IMR-90 (cell line): Measurements from ENCODE around the gene CFAP73. TPM values are rescaled to one million over a fixed set of nuclear protein-coding genes. Genes with fewer than 3 reads are reported as not detected.

Source experiments
- ATAC-seq: fragments of 200-7000 bp; cut with Tn5 transposase; 2 replicates; pipeline ENCODE4 v1.9.1; 2020; ENCODE audit warnings: low read depth, mild to moderate bottlenecking, moderate library complexity
- BruUV-seq: library from RNA; stranded (reverse); fragments of 400-500 nt; replicated peaks from 2 replicates; lab custom pipeline; 2021; lab: Mats Ljungman, UMichigan
- CTCF ChIA-PET: fragments of 300-600 bp; formaldehyde crosslinking; extraction: SDS; loops from one replicate; lab custom pipeline; 2021; ENCODE audit warnings: antibody characterized with exemption; lab: Yijun Ruan, JAX
- POLR2A ChIA-PET: fragments of 300-600 bp; sonication (Branson Sonifier 250); formaldehyde crosslinking; loops from one replicate; lab custom pipeline; 2022; ENCODE audit warnings: antibody characterized with exemption; ENCODE audit not compliant: unreplicated experiment; lab: Charles Lee
- DNase-seq: peaks from one replicate; pipeline ENCODE4 v3.0.0; 2013
- H2AFZ ChIP-seq: replicated peaks from 2 replicates; pipeline ENCODE3; 2013; ENCODE audit warnings: low read length, mild to moderate bottlenecking; ENCODE audit not compliant: poor library complexity
- H2AK5ac ChIP-seq: 2 replicates; pipeline ENCODE4 v1.6.1; 2013; ENCODE audit warnings: low read depth, low read length, inconsistent platforms
- H2AK9ac ChIP-seq: replicated peaks from 2 replicates; pipeline ENCODE3; 2013; ENCODE audit warnings: mild to moderate bottlenecking, low read depth, low read length, moderate library complexity; ENCODE audit not compliant: poor library complexity
- H2BK120ac ChIP-seq: 2 replicates; pipeline ENCODE4 v1.6.1; 2013; ENCODE audit warnings: low read depth, low read length, inconsistent platforms
- H2BK15ac ChIP-seq: 3 replicates; pipeline ENCODE4 v1.6.1; 2013; ENCODE audit warnings: low read depth, low read length, inconsistent platforms
- H2BK20ac ChIP-seq: 2 replicates; pipeline ENCODE4 v1.6.1; 2013; ENCODE audit warnings: low read depth, mild to moderate bottlenecking, inconsistent platforms, low read length, moderate library complexity
- H2BK5ac ChIP-seq: 2 replicates; pipeline ENCODE4 v1.6.1; 2013; ENCODE audit warnings: mild to moderate bottlenecking, low read depth, low read length, inconsistent platforms; ENCODE audit not compliant: poor library complexity, severe bottlenecking
- H3K14ac ChIP-seq: replicated peaks from 2 replicates; pipeline ENCODE4 v1.6.1; 2013; ENCODE audit warnings: low read depth, low read length, inconsistent platforms
- H3K18ac ChIP-seq: 2 replicates; pipeline ENCODE4 v1.6.1; 2013; ENCODE audit warnings: low read depth, low read length, control low read depth
- H3K23ac ChIP-seq: 2 replicates; pipeline ENCODE4 v1.6.1; 2013; ENCODE audit warnings: low read depth, low read length, inconsistent platforms
- H3K27ac ChIP-seq: 2 replicates; pipeline ENCODE4 v1.5.1; 2013; ENCODE audit warnings: mild to moderate bottlenecking, control low read depth, low read length; ENCODE audit not compliant: insufficient read depth
- H3K27me3 ChIP-seq: 2 replicates; pipeline ENCODE4 v1.6.1; 2013; ENCODE audit warnings: low read length; ENCODE audit not compliant: control insufficient read depth, insufficient read depth
- H3K36me3 ChIP-seq: 2 replicates; pipeline ENCODE4 v1.6.1; 2013; ENCODE audit warnings: low read length, mixed read lengths; ENCODE audit not compliant: control insufficient read depth, insufficient read depth
- H3K4ac ChIP-seq: 2 replicates; pipeline ENCODE4 v1.6.1; 2013; ENCODE audit warnings: low read depth, low read length, inconsistent platforms
- H3K4me1 ChIP-seq: 2 replicates; pipeline ENCODE4 v1.6.1; 2013; ENCODE audit warnings: low read length, mixed read lengths; ENCODE audit not compliant: control insufficient read depth, insufficient read depth
- H3K4me2 ChIP-seq: 2 replicates; pipeline ENCODE4 v1.6.1; 2013; ENCODE audit warnings: low read depth, mild to moderate bottlenecking, control low read depth, low read length, moderate library complexity
- H3K4me3 ChIP-seq: 2 replicates; pipeline ENCODE4 v1.5.1; 2013; ENCODE audit warnings: low read depth, mild to moderate bottlenecking, control low read depth, low read length, moderate library complexity; ENCODE audit not compliant: insufficient read depth
- H3K56ac ChIP-seq: 2 replicates; pipeline ENCODE4 v1.6.1; 2013; ENCODE audit warnings: low read length, inconsistent platforms; ENCODE audit not compliant: insufficient read depth; ENCODE audit errors: extremely low read depth
- H3K79me1 ChIP-seq, 2 experiments: 2 replicates each; pipeline ENCODE4 v1.6.1; 2013; ENCODE audit warnings: low read length in 2 of 2, inconsistent platforms in 1 of 2, low read depth in 1 of 2
- H3K9ac ChIP-seq: 2 replicates; pipeline ENCODE4 v1.6.1; 2013; ENCODE audit warnings: low read depth, low read length, control low read depth
- H3K9me1 ChIP-seq: 2 replicates; pipeline ENCODE4 v1.6.1; 2013; ENCODE audit warnings: low read length, inconsistent platforms; ENCODE audit not compliant: insufficient read depth
- H3K9me3 ChIP-seq: 2 replicates; pipeline ENCODE4 v1.6.1; 2013; ENCODE audit warnings: low read length; ENCODE audit not compliant: control insufficient read depth, insufficient read depth
- H4K20me1 ChIP-seq: 2 replicates; pipeline ENCODE4 v1.6.1; 2013; ENCODE audit warnings: low read length, inconsistent platforms; ENCODE audit not compliant: insufficient read depth
- H4K5ac ChIP-seq: 2 replicates; pipeline ENCODE4 v1.6.1; 2013; ENCODE audit warnings: mild to moderate bottlenecking, low read depth, low read length, control low read depth
- H4K8ac ChIP-seq, 2 experiments: 2 replicates each; pipeline ENCODE4 v1.6.1; 2013; ENCODE audit warnings: low read depth in 2 of 2, low read length in 2 of 2, control low read depth in 1 of 2, inconsistent platforms in 1 of 2
- H4K91ac ChIP-seq: 2 replicates; pipeline ENCODE4 v1.6.1; 2013; ENCODE audit warnings: low read depth, low read length, inconsistent platforms; ENCODE audit not compliant: insufficient read depth
- MXI1 ChIP-seq: IDR thresholded peaks from 2 replicates; pipeline ENCODE4 v1.6.1; 2012; ENCODE audit warnings: low read depth, mild to moderate bottlenecking, low read length, moderate library complexity, borderline replicate concordance
- WGBS, 2 experiments: methylation state at CpG; one replicate each; pipeline versions ENCODE4 v1.1.5 to v1.1.7; 2013; ENCODE audit warnings: missing lambda C conversion rate in 2 of 2; ENCODE audit not compliant: insufficient read length in 1 of 2; ENCODE audit errors: extremely low coverage in 2 of 2; 5-methylcytosine and 5-hydroxymethylcytosine counted together
- dilution Hi-C: fragments of 300-500 bp; cut with HindIII; formaldehyde crosslinking; loops from one replicate; pipeline ENCODE4 v1.14.3; 2018; ENCODE audit warnings: low sequenced_read_pairs; ENCODE audit not compliant: unreplicated experiment
- in situ Hi-C: fragments of 300-500 bp; cut with MboI; formaldehyde crosslinking; loops from 3 replicates; pipeline ENCODE4 v1.14.3; 2019; ENCODE audit warnings: low sequenced_read_pairs, inconsistent platforms, mixed read lengths
- intact Hi-C: fragments of 100-400 bp; cut with micrococcal nuclease; formaldehyde crosslinking; loops from 2 replicates; pipeline ENCODE4 v1.10.0; 2022
- polyA plus RNA-seq, 3 experiments: library from polyadenylated mRNA; depleted of rRNA; stranded (reverse); fragments of >200 nt; gene quantifications; 2 replicates each; pipeline ENCODE4 v1.2.3, GENCODE V29; 2012; ENCODE audit warnings: low replicate concordance in 1 of 3
- total RNA-seq: library from RNA; depleted of rRNA; stranded (reverse); fragments of >200 nt; gene quantifications from 2 replicates; pipeline ENCODE4 v1.2.3, GENCODE V29; 2012

CFAP73 gene
- total and polyA plus RNA-seq, 2 of the 4 experiments (the other 2 are of a cell fraction): not detected

DNA sequence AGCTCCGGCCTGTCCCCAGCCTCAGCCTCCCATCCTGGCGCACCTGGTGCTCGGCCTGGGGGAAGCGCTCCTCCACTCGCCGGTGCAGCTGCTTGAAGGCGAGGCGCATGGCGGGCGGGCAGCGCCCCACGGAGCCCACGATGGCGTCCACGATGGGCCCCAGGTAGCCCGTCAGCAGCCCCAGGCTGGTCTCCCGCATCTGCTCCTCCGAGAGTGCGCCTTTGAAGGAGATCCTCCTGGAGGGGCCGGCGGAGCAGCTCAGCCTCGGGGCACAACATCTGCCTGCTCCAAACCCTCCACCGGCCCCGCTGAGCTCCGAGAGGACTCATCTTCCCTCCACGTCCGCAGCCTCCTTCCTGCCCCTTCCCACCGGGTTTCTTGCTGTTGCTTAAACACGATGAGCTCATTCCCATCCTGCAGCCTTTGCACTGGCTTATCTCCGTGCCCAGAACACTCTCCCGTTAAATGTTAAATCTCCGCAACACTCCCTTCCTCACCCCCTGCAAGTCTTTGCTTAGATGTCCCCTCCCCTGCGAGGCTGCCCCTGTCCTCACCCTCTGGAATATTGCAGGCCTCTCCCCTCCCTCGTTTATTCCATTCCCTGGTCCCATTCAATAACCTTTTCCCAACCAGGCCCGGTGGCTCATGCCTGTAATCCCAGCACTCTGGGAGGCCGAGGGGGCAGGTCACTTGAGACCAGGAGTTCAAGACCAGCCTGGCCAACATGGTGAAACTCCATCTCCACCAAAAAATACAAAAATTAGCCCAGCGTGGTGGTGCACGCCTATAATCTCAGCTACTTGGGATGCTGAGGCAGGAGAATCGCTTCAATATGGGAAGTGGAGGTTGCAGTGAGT lies 37.3 kb upstream of the CFAP73 start:
- H3K18ac ChIP-seq: no peak overlapping the region
- H3K23ac ChIP-seq: no peak overlapping the region
- H3K4me1 ChIP-seq: no peaks in the 10 kb centered on the region
- TF ChIP-seq MXI1: no peak
- no peaks in the 10 kb centered on the region for H4K20me1 ChIP-seq
- no peaks in the 10 kb centered on the region for H3K79me1 ChIP-seq
- dilution Hi-C loops: no loop called here
- no peak overlapping the region for H4K91ac ChIP-seq
- ChIA-PET CTCF (no interaction called here), POLR2A (no interaction called here)
- no peak for ATAC-seq
- no peak overlapping the region for H2BK120ac ChIP-seq
- no peak overlapping the region for H4K5ac ChIP-seq
- no peak overlapping the region for H2AK9ac ChIP-seq
- H3K4ac ChIP-seq: no peak overlapping the region
- H2BK20ac ChIP-seq: no peak overlapping the region
- H3K4me3 ChIP-seq: no peak overlapping the region
- no peak overlapping the region for H3K27ac ChIP-seq
- in situ Hi-C loops: no loop called here
- no peaks in the 10 kb centered on the region for H3K9me1 ChIP-seq
- no peaks in the 10 kb centered on the region for H3K9me3 ChIP-seq
- no peak overlapping the region for H3K4me2 ChIP-seq
- no peak overlapping the region for H2BK15ac ChIP-seq
- BruUV-seq: no TSS peak
- H3K9ac ChIP-seq: no peak overlapping the region
- H3K27me3 ChIP-seq: peaks cover 4% of the 10 kb centered on the region; the same call in 1 of the 2 replicates
- DNase-seq: no peak
- no peaks in the 10 kb centered on the region for H3K36me3 ChIP-seq
- no peak overlapping the region for H2AK5ac ChIP-seq
- H4K8ac ChIP-seq: no peak overlapping the region
- H3K56ac ChIP-seq: no peak overlapping the region
- no peak overlapping the region for H3K14ac ChIP-seq
- intact Hi-C loops: no loop called here
- 47% methylated on average over 24 of the region's 39 CpGs; no CpG with 5 or more reads in 1 of the 2 experiments for WGBS, 2 experiments
- H2BK5ac ChIP-seq: no peak overlapping the region
- H2AFZ ChIP-seq: no peak overlapping the region
